Astrocyte (in vitro differentiated cells and primary cell): Measurements from ENCODE around the gene CREB5.

Source experiments
- EZH2 ChIP-seq: IDR thresholded peaks from 2 replicates; pipeline ENCODE4 v1.6.1; 2012; ENCODE audit warnings: mild to moderate bottlenecking, low read length, inconsistent platforms; ENCODE audit not compliant: insufficient read depth
- TF ChIP-seq, protein P1 (sequence below): IDR thresholded peaks from 2 replicates; pipeline ENCODE4 v1.5.1; 2011; ENCODE audit warnings: low read depth, mild to moderate bottlenecking, inconsistent platforms, low read length, moderate library complexity; ENCODE audit not compliant: insufficient read depth

DNA sequence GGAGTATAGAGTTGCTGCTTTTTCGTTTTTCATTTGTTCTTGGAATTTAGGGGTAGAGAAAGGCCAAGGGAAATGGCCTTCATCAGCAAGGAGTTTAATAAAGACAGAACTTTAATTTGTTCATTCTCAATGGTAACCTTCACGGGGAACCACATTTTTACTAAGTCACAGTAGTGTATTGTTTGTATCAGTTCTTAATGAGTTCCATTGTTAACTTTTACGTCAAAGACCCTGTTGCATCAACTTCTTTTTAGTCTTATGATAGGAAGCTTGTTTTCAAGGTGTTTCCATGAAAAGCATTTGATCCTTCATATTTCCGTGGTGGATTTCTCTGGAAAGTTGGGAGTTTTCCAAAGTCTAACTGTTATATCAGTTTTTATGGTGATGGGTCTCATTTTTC, 169.9 kb downstream of the CREB5 start:
- TF ChIP-seq EZH2 = no peak
- TF ChIP-seq, protein P1, sequence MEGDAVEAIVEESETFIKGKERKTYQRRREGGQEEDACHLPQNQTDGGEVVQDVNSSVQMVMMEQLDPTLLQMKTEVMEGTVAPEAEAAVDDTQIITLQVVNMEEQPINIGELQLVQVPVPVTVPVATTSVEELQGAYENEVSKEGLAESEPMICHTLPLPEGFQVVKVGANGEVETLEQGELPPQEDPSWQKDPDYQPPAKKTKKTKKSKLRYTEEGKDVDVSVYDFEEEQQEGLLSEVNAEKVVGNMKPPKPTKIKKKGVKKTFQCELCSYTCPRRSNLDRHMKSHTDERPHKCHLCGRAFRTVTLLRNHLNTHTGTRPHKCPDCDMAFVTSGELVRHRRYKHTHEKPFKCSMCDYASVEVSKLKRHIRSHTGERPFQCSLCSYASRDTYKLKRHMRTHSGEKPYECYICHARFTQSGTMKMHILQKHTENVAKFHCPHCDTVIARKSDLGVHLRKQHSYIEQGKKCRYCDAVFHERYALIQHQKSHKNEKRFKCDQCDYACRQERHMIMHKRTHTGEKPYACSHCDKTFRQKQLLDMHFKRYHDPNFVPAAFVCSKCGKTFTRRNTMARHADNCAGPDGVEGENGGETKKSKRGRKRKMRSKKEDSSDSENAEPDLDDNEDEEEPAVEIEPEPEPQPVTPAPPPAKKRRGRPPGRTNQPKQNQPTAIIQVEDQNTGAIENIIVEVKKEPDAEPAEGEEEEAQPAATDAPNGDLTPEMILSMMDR = no peak
